Esophagus (tissue), 2 donors: Measurements from ENCODE around the gene TSTD2. TPM values are rescaled to one million over a fixed set of nuclear protein-coding genes. Genes with fewer than 3 reads are reported as not detected.

ENCODE experiments used
- H3K27ac ChIP-seq, 2 donors: one replicate each; pipeline ENCODE4 v1.5.1; 2013; ENCODE audit warnings: low read depth in 2 of 2, mild to moderate bottlenecking in 2 of 2, inconsistent platforms in 1 of 2, low read length in 1 of 2, moderate library complexity in 1 of 2
- H3K27me3 ChIP-seq, 2 donors: one replicate each; pipeline ENCODE4 v1.6.1; 2013; ENCODE audit warnings: low read length in 2 of 2, control low read depth in 1 of 2, mild to moderate bottlenecking in 1 of 2; ENCODE audit not compliant: insufficient read depth in 2 of 2, control insufficient read depth in 1 of 2
- H3K36me3 ChIP-seq, 2 donors: one replicate each; pipeline ENCODE4 v1.6.1; 2013; ENCODE audit warnings: low read length in 1 of 2; ENCODE audit not compliant: control insufficient read depth in 2 of 2, insufficient read depth in 2 of 2
- H3K4me1 ChIP-seq, 2 donors: one replicate each; pipeline ENCODE4 v1.6.1; 2013; ENCODE audit warnings: low read length in 1 of 2; ENCODE audit not compliant: control insufficient read depth in 2 of 2, insufficient read depth in 2 of 2
- H3K4me3 ChIP-seq, 2 donors: one replicate each; pipeline ENCODE4 v1.5.1; 2013; ENCODE audit warnings: low read length in 2 of 2, mild to moderate bottlenecking in 2 of 2, low read depth in 1 of 2, moderate library complexity in 1 of 2
- H3K9me3 ChIP-seq, 2 donors: one replicate each; pipeline ENCODE4 v1.6.1; 2013; ENCODE audit warnings: mild to moderate bottlenecking in 2 of 2, low read depth in 1 of 2, low read length in 1 of 2, moderate library complexity in 1 of 2; ENCODE audit not compliant: control insufficient read depth in 2 of 2, insufficient read depth in 1 of 2
- WGBS, 2 donors: extraction: QIAGEN DNeasy Blood & Tissue Kit; methylation state at CpG; one replicate each; pipeline ENCODE4 v1.1.7; 2013; 5-methylcytosine and 5-hydroxymethylcytosine counted together
- polyA plus RNA-seq, 2 donors: library from polyadenylated mRNA; stranded (reverse); fragments of 200-250 nt; gene quantifications; one replicate each; pipeline ENCODE4 v1.2.3, GENCODE V29; 2013
- donor health status: healthy with polysubstance abuse.
- donor health status: Bipolar disorder and iron deficiency.

Gene TSTD2
- polyA plus RNA-seq, 2 donors: 7.1 to 7.9 TPM

- Histone ChIP-seq H3K27me3 (no peaks in the 10 kb centered on the region), H3K4me3 (no peak overlapping the region), H3K27ac (no peak overlapping the region), H3K36me3 (no peaks in the 10 kb centered on the region), H3K9me3 (no peaks in the 10 kb centered on the region), H3K4me1 (no peaks in the 10 kb centered on the region)
- WGBS, 2 donors: 81 to 88% methylated on average over 5 of the region's 5 CpGs
Measured at GRCh38 chr9:97553841-97554240, 79.3 kb downstream of the TSTD2 start.

GRCh38 chr9:97553141-97553540 lies 80.0 kb downstream of the TSTD2 start:
- 82 to 87% methylated on average over 6 of the region's 6 CpGs for whole genome bisulfite sequencing, 2 donors
- Histone ChIP-seq H3K27ac (no peak overlapping the region), H3K27me3 (no peaks in the 10 kb centered on the region), H3K4me1 (no peaks in the 10 kb centered on the region), H3K36me3 (no peaks in the 10 kb centered on the region), H3K4me3 (no peak overlapping the region), H3K9me3 (no peaks in the 10 kb centered on the region)

GRCh38 chr9:97551308-97551707 lies 81.9 kb downstream of the TSTD2 start:
- Histone ChIP-seq H3K4me3 (no peak overlapping the region), H3K9me3 (no peaks in the 10 kb centered on the region), H3K27me3 (no peaks in the 10 kb centered on the region), H3K27ac (no peak overlapping the region), H3K4me1 (no peaks in the 10 kb centered on the region), H3K36me3 (no peaks in the 10 kb centered on the region)
- WGBS, 2 donors: 93 to 95% methylated on average over 5 of the region's 5 CpGs

GRCh38 chr9:97550386-97550785 lies 82.8 kb downstream of the TSTD2 start:
- H3K36me3 ChIP-seq: no peaks in the 10 kb centered on the region
- no peaks in the 10 kb centered on the region for H3K9me3 ChIP-seq
- H3K27me3 ChIP-seq: no peaks in the 10 kb centered on the region
- no peak overlapping the region for H3K27ac ChIP-seq
- 82 to 84% methylated on average over 1 of the region's 1 CpG for WGBS, 2 donors
- H3K4me1 ChIP-seq: no peaks in the 10 kb centered on the region
- H3K4me3 ChIP-seq: no peak overlapping the region

Other genes with a start within 250 kb of the TSTD2 start
- gene TDRD7, start 221.3 kb downstream of the TSTD2 start, polyA plus RNA-seq: 1 to 10 TPM; 5.2 to 6.7 TPM
- 1 to 10 TPM; 3.2 to 7.1 TPM for gene TMOD1, start 131.7 kb downstream of the TSTD2 start, polyA plus RNA-seq
- gene NCBP1, start 453 bp upstream of the TSTD2 start, polyA plus RNA-seq: 1 to 10 TPM; 6.7 to 8.1 TPM
- 10 to 100 TPM; 13.5 to 16.3 TPM for gene XPA, start 64.0 kb upstream of the TSTD2 start, polyA plus RNA-seq
- gene FOXE1, start 219.9 kb upstream of the TSTD2 start, polyA plus RNA-seq: 1 to 10 TPM; 3.5 to 6.5 TPM